ENCODE results near the gene ANKRD9.

GRCh38 chr14:102498678-102499265, 10.8 kb downstream of the ANKRD9 start:
- TF ChIP-seq ETV6 (IDR thresholded peaks at IDR 0.05; ENCODE audit: borderline replicate concordance in 1 of 2, low read depth in 2 of 2, low read length in 1 of 2) (no peak), ETV6 (CRISPR knock-in tag; IDR thresholded peaks at IDR 0.05; ENCODE audit: borderline replicate concordance) (no peak), NRF1 (conservative IDR thresholded peaks at IDR 0.05 in 1 of 2, IDR thresholded peaks at IDR 0.05 in 1 of 2) (no peak)
